WERI-Rb-1 (cell line): Measurements from ENCODE around the gene PATJ.

Experiments used
- DNase-seq: peaks from one replicate; pipeline ENCODE4 v3.0.0-alpha.2; 2020
- H3K27ac ChIP-seq: fragments of 250-450 bp; sonication (Bioruptor Pico); 2 replicates; pipeline ENCODE4 v1.5.1; 2020; ENCODE audit warnings: mild to moderate bottlenecking, moderate library complexity
- H3K27me3 ChIP-seq: fragments of 250-450 bp; sonication (Bioruptor Pico); 2 replicates; pipeline ENCODE4 v1.5.1; 2021; ENCODE audit warnings: mild to moderate bottlenecking, low read depth, moderate library complexity; ENCODE audit not compliant: insufficient read depth, severe bottlenecking
- H3K36me3 ChIP-seq: fragments of 250-450 bp; sonication (Bioruptor Pico); 2 replicates; pipeline ENCODE4 v1.5.1; 2020; ENCODE audit warnings: mild to moderate bottlenecking, moderate library complexity
- H3K4me3 ChIP-seq: 2 replicates; pipeline ENCODE4 v1.5.1; 2011; ENCODE audit warnings: low read depth, mild to moderate bottlenecking, control low read depth, low read length
- H3K9me3 ChIP-seq: fragments of 250-450 bp; sonication (Bioruptor Pico); 2 replicates; pipeline ENCODE4 v1.5.1; 2021; ENCODE audit warnings: mild to moderate bottlenecking, moderate library complexity; ENCODE audit not compliant: severe bottlenecking
- TF ChIP-seq, protein P1 (sequence below): IDR thresholded peaks from 2 replicates; pipeline ENCODE4 v1.5.1; 2011; ENCODE audit warnings: low read depth, mild to moderate bottlenecking, control low read depth, inconsistent platforms, low read length

The PATJ gene

DNA sequence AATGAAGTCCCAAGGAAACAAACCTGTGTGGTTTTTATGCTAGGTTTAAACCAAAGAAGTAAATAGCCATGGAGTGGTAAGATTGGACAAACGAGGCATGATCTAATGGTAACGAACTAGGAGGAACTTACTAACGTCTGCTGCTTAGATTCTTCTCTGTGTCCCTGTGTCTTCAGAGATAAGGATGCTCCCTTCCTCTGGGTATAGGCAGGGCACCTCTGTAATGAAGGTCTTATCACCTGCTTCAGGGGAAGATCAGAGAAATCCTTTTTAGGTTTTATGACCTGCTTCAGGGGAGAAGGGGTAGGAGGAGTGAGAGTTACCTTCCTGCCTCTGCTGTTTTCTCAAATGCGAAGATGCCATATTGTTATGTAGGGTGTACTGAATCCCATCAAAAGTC lies 237.4 kb downstream of the PATJ start:
- H3K36me3 ChIP-seq: no peaks in the 10 kb centered on the region
- H3K27me3 ChIP-seq: no peaks in the 10 kb centered on the region
- H3K27ac ChIP-seq: no peak overlapping the region
- no peak for DNase-seq
- no peaks in the 10 kb centered on the region for H3K9me3 ChIP-seq
- H3K4me3 ChIP-seq: no peak overlapping the region
- TF ChIP-seq, protein P1, sequence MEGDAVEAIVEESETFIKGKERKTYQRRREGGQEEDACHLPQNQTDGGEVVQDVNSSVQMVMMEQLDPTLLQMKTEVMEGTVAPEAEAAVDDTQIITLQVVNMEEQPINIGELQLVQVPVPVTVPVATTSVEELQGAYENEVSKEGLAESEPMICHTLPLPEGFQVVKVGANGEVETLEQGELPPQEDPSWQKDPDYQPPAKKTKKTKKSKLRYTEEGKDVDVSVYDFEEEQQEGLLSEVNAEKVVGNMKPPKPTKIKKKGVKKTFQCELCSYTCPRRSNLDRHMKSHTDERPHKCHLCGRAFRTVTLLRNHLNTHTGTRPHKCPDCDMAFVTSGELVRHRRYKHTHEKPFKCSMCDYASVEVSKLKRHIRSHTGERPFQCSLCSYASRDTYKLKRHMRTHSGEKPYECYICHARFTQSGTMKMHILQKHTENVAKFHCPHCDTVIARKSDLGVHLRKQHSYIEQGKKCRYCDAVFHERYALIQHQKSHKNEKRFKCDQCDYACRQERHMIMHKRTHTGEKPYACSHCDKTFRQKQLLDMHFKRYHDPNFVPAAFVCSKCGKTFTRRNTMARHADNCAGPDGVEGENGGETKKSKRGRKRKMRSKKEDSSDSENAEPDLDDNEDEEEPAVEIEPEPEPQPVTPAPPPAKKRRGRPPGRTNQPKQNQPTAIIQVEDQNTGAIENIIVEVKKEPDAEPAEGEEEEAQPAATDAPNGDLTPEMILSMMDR: no peak

DNA sequence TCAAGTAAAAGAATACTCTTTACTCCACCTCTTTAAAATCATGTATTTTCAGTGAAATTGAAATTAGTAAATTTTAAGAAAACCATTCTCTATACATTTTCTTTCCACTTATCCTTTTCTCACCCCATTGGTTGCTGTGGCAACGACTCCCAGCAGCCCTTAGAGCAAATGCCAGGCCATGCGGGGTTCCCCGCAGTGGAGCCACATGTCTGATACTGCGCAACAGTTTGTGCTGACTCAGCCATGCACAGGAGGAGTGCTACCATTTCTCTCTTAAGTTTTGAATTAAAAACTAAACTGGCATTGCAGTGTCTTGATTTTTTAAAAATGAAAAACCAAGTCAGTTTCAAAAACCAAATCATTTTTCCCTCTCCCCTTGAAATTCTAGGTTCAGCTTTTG lies 238.3 kb downstream of the PATJ start:
- no peaks in the 10 kb centered on the region for H3K9me3 ChIP-seq
- TF ChIP-seq, protein P1: no peak
- no peak overlapping the region for H3K27ac ChIP-seq
- H3K27me3 ChIP-seq: no peaks in the 10 kb centered on the region
- H3K4me3 ChIP-seq: no peak overlapping the region
- no peaks in the 10 kb centered on the region for H3K36me3 ChIP-seq
- no peak for DNase-seq

DNA sequence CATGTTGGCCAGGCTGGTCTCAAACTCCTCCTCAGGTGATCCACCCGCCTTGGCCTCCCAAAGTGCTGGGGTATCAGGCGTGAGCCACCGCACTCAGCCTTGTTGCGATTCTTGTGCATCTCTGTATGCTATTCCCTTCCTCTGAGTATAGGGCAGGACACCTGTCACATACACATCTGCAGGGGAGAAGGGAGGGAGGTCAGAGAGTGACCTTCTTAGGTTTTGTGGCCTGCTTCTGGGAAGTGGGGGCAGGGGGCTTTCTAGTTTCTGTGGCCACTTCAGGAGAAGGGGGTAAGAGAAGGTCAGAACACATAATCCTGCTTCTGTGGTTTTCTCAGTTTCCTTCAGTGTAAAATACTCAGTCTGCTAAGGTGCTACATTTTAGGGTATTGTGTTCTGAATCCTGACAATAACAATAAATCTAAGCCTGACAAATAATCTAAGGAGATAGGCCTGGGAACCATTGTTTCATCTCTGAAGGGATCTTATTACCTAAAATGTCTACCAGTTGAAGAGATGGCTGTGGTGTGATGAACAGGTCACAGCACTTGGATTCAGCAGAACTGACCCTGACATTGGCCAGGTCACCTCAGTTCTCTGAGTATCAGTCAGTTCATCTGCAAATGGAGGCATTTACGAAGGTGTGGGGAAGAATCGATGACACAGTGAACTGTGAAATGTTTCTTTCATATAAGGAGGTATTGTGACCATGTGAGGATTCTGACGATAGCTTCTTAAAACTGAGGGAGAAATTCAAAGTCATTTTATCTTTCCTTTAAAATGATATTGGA lies 239.8 kb downstream of the PATJ start:
- Histone ChIP-seq H3K36me3 (no peaks in the 10 kb centered on the region), H3K27me3 (no peaks in the 10 kb centered on the region), H3K27ac (no peak overlapping the region), H3K9me3 (no peaks in the 10 kb centered on the region), H3K4me3 (no peak overlapping the region)
- TF ChIP-seq, protein P1: no peak
- DNase-seq: no peak

DNA sequence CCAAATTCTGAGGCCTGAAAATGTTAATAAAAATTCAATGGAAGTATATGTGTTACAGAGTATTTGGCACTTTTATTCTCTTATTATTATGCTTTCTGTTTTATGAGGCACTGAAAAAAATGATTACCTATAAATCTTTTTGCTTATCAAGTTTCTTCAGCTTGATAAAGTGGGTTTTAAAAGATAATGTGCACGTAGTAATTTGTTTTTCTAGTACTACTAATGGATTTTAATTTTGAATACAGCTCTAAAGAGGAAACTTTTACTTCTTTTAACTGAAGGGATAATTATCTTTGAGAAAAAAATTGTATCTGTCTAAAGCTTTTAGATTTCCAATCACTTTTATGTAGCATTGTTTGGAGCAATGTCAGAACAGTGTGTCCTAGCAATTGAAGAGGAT lies 241.0 kb downstream of the PATJ start:
- no peaks in the 10 kb centered on the region for H3K36me3 ChIP-seq
- H3K27ac ChIP-seq: no peak overlapping the region
- H3K4me3 ChIP-seq: no peak overlapping the region
- TF ChIP-seq, protein P1: no peak
- H3K9me3 ChIP-seq: no peaks in the 10 kb centered on the region
- DNase-seq: no peak
- H3K27me3 ChIP-seq: no peaks in the 10 kb centered on the region

DNA sequence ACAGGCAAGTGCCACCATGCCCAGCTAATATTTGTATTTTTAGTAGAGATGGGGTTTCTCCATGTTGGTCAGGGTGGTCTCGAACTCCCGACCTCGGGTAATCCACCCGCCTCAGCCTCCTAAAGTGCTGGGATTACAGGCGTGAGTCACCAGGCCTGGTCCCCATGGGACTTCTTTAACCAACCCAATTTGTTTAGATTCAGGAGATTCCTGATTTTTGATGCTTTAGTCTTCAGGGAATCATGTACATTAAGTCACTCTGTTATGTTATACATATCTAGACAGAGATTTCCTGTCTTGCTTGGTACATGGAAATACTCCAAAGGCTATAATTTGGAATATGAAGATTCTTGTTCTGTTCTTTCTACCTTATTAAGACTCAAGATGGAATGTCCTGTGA lies 250.0 kb downstream of the PATJ start:
- peaks cover 2% of the 10 kb centered on the region for H3K36me3 ChIP-seq
- no peak overlapping the region for H3K27ac ChIP-seq
- no peaks in the 10 kb centered on the region for H3K27me3 ChIP-seq
- no peaks in the 10 kb centered on the region for H3K9me3 ChIP-seq
- DNase-seq: no peak
- no peak overlapping the region for H3K4me3 ChIP-seq
- TF ChIP-seq, protein P1: no peak
